Measurements from ENCODE around the gene AMPD3.

Gene AMPD3

GRCh38 chr11:10462746-10463300, 7.8 kb downstream of the AMPD3 start:
- DNase-seq: no peak

GRCh38 chr11:10473371-10473770, 18.3 kb downstream of the AMPD3 start:
- no peak for DNase-seq

GRCh38 chr11:10474551-10474950, 19.5 kb downstream of the AMPD3 start:
- DNase-seq: no peak

GRCh38 chr11:10476342-10476741, 21.3 kb downstream of the AMPD3 start:
- no peak for DNase-seq

- DNase-seq: peak; percentile 25
These were observed 22.0 kb downstream of the AMPD3 start for GRCh38 chr11:10476927-10477689.

GRCh38 chr11:10477690-10478046, 22.6 kb downstream of the AMPD3 start:
- DNase-seq: no peak

- no peak for DNase-seq
These were observed 23.0 kb downstream of the AMPD3 start for GRCh38 chr11:10478066-10478465.

GRCh38 chr11:10478574-10479550, 23.8 kb downstream of the AMPD3 start:
- DNase-seq: no peak

- DNase-seq: no peak
These were observed 25.0 kb downstream of the AMPD3 start for GRCh38 chr11:10480026-10480425.

GRCh38 chr11:10480760-10481159, 25.7 kb downstream of the AMPD3 start:
- no peak for DNase-seq

GRCh38 chr11:10481560-10482349, 26.7 kb downstream of the AMPD3 start:
- no peak for DNase-seq

GRCh38 chr11:10483174-10483573, 28.1 kb downstream of the AMPD3 start:
- DNase-seq: no peak

- DNase-seq: no peak
These were observed 28.5 kb downstream of the AMPD3 start for GRCh38 chr11:10483584-10483983.

GRCh38 chr11:10484461-10485180, 29.6 kb downstream of the AMPD3 start:
- no peak for DNase-seq

GRCh38 chr11:10485646-10486045, 30.6 kb downstream of the AMPD3 start:
- no peak for DNase-seq

- no peak for DNase-seq
These were observed 31.2 kb downstream of the AMPD3 start for GRCh38 chr11:10486161-10486840.

GRCh38 chr11:10487002-10487647, 32.1 kb downstream of the AMPD3 start:
- no peak for DNase-seq

GRCh38 chr11:10488121-10488933, 33.3 kb downstream of the AMPD3 start:
- no peak for DNase-seq

- DNase-seq: no peak
These were observed 34.0 kb downstream of the AMPD3 start for GRCh38 chr11:10488934-10489691.

Measured in inflammatory macrophage treated with lipopolysaccharide for 4 hours (primary cell).